ENCODE results near the gene FGF11. TPM values are rescaled to one million over a fixed set of nuclear protein-coding genes. Genes with fewer than 3 reads are reported as not detected.

Gene FGF11
- total and polyA plus RNA-seq, 2 of the 13 experiments (the other 11 are each of a cell fraction or from before 2014, with no cell fraction given) = 0.20 to 7.6 TPM

DNA sequence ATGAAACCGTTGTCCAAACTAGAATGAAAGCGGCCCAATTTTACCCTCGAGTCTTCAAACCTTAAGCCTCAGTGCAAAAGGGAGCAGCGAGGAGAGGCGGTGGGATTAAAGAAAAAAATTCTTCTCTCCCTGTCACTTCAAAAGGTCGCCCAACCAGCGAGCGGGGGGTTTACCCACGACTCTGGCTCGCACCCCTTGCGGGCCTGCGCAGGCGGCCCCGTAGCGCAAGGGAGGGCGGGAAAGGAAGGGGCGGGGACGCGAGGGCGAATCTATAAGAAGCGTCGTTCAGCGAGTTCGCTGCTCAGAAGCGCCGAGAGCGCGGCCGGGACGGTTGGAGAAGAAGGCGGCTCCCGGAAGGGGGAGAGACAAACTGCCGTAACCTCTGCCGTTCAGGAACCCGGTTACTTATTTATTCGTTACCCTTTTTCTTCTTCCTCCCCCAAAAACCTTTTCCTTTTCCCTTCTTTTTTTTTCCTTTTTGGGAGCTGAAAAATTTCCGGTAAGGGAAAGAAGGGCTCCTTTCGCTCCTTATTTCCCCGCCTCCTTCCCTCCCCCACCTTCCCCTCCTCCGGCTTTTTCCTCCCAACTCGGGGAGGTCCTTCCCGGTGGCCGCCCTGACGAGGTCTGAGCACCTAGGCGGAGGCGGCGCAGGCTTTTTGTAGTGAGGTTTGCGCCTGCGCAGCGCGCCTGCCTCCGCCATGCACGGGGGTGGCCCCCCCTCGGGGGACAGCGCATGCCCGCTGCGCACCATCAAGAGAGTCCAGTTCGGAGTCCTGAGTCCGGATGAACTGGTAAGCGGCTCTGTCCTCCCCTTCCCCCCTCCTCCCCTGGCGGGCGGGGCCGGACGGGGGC lies 45.0 kb downstream of the FGF11 start, which contains the start of gene POLR2A (continued):
- TF ChIP-seq MLXIP (CRISPR knock-in tag; IDR thresholded peaks at IDR 0.05; ENCODE audit: borderline replicate concordance) = peak; percentile 80; the same call in 1 of the 2 replicates
- peak; percentile 56 for TF ChIP-seq MAX (IDR thresholded peaks at IDR 0.05)
- peak; percentile 79; the same call in 1 of the 2 replicates for TF ChIP-seq ZNF101 (CRISPR knock-in tag; IDR thresholded peaks at IDR 0.05; ENCODE audit: borderline replicate concordance, low read depth)
- TF ChIP-seq, protein P1, sequence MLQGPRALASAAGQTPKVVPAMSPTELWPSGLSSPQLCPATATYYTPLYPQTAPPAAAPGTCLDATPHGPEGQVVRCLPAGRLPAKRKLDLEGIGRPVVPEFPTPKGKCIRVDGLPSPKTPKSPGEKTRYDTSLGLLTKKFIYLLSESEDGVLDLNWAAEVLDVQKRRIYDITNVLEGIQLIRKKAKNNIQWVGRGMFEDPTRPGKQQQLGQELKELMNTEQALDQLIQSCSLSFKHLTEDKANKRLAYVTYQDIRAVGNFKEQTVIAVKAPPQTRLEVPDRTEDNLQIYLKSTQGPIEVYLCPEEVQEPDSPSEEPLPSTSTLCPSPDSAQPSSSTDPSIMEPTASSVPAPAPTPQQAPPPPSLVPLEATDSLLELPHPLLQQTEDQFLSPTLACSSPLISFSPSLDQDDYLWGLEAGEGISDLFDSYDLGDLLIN (CRISPR knock-in tag; IDR thresholded peaks at IDR 0.05; ENCODE audit: borderline replicate concordance) = peak; percentile 96
- TF ChIP-seq ZNF276 (CRISPR knock-in tag; IDR thresholded peaks at IDR 0.05; ENCODE audit: low read depth) = no peak
- 0 out of 2 replicates have a peak, but pooled peaks have one; percentile 44 for TF ChIP-seq ZNF709 (CRISPR knock-in tag; IDR thresholded peaks at IDR 0.05)
- TF ChIP-seq, protein P2, sequence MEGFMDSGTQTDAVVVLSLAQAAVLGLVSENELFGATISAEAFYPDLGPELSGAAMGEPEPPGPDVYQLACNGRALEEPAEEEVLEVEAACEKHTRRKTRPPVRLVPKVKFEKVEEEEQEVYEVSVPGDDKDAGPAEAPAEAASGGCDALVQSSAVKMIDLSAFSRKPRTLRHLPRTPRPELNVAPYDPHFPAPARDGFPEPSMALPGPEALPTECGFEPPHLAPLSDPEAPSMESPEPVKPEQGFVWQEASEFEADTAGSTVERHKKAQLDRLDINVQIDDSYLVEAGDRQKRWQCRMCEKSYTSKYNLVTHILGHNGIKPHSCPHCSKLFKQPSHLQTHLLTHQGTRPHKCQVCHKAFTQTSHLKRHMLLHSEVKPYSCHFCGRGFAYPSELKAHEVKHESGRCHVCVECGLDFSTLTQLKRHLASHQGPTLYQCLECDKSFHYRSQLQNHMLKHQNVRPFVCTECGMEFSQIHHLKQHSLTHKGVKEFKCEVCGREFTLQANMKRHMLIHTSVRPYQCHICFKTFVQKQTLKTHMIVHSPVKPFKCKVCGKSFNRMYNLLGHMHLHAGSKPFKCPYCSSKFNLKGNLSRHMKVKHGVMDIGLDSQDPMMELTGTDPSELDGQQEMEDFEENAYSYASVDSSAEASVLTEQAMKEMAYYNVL (CRISPR knock-in tag; IDR thresholded peaks at IDR 0.05; ENCODE audit: borderline replicate concordance) = no peak
- no peak for TF ChIP-seq ZNF468 (CRISPR knock-in tag; IDR thresholded peaks at IDR 0.05)
- no peak for TF ChIP-seq TBP (CRISPR knock-in tag; IDR thresholded peaks at IDR 0.05)
- TF ChIP-seq BRF2 (CRISPR knock-in tag; IDR thresholded peaks at IDR 0.05) = no peak
- TF ChIP-seq ZBTB49 (CRISPR knock-in tag; IDR thresholded peaks at IDR 0.05; ENCODE audit: borderline replicate concordance) = 0 out of 2 replicates have a peak, but pooled peaks have one; percentile 30
- TF ChIP-seq HDAC2 (CRISPR knock-in tag; IDR thresholded peaks at IDR 0.05) = peak; percentile 58
- peak; percentile 72; the same call in 1 of the 2 replicates for TF ChIP-seq YEATS2 (CRISPR knock-in tag; IDR thresholded peaks at IDR 0.05; ENCODE audit: borderline replicate concordance)
- TF ChIP-seq NFKBIZ (CRISPR knock-in tag; IDR thresholded peaks at IDR 0.05) = no peak; the same call in 1 of the 2 replicates
- no peak for TF ChIP-seq IRX3 (CRISPR knock-in tag; IDR thresholded peaks at IDR 0.05; ENCODE audit: borderline replicate concordance, low read depth)

Data from HepG2 (cell line).